ACC112 (cell line): Measurements from ENCODE around the gene KANK3.

Source experiments
- H2AFZ ChIP-seq: fragments of 200-600 bp; sonication (generic); one replicate; pipeline ENCODE4 v1.6.0; 2017; ENCODE audit warnings: antibody characterized with exemption, low read length; ENCODE audit not compliant: unreplicated experiment
- H3K27ac ChIP-seq: fragments of 200-600 bp; sonication (generic); 2 replicates; pipeline ENCODE4 v1.5.1; 2014; ENCODE audit warnings: low read depth, mild to moderate bottlenecking, antibody characterized with exemption, low read length, moderate library complexity
- H3K27me3 ChIP-seq: fragments of 200-600 bp; sonication (generic); 2 replicates; pipeline ENCODE4 v1.6.1; 2014; ENCODE audit warnings: mild to moderate bottlenecking, antibody characterized with exemption, low read length, moderate library complexity, mixed read lengths; ENCODE audit not compliant: insufficient read depth
- H3K36me3 ChIP-seq: fragments of 200-600 bp; sonication (generic); 2 replicates; pipeline ENCODE4 v1.6.1; 2016; ENCODE audit warnings: mild to moderate bottlenecking, antibody characterized with exemption, low read length, moderate library complexity, mixed read lengths; ENCODE audit not compliant: insufficient read depth
- H3K4me1 ChIP-seq: fragments of 200-600 bp; sonication (generic); one replicate; pipeline ENCODE4 v1.6.1; 2016; ENCODE audit warnings: low read length, mixed read lengths; ENCODE audit not compliant: insufficient read depth, unreplicated experiment, control insufficient read depth
- H3K4me3 ChIP-seq: fragments of 200-600 bp; sonication (generic); 2 replicates; pipeline ENCODE4 v1.5.1; 2014; ENCODE audit warnings: mild to moderate bottlenecking, low read depth, low read length
- H3K79me2 ChIP-seq: fragments of 200-600 bp; sonication (generic); one replicate; pipeline ENCODE4 v1.6.0; 2016; ENCODE audit warnings: low read length; ENCODE audit not compliant: control insufficient read depth, unreplicated experiment, insufficient read depth

Gene KANK3

DNA sequence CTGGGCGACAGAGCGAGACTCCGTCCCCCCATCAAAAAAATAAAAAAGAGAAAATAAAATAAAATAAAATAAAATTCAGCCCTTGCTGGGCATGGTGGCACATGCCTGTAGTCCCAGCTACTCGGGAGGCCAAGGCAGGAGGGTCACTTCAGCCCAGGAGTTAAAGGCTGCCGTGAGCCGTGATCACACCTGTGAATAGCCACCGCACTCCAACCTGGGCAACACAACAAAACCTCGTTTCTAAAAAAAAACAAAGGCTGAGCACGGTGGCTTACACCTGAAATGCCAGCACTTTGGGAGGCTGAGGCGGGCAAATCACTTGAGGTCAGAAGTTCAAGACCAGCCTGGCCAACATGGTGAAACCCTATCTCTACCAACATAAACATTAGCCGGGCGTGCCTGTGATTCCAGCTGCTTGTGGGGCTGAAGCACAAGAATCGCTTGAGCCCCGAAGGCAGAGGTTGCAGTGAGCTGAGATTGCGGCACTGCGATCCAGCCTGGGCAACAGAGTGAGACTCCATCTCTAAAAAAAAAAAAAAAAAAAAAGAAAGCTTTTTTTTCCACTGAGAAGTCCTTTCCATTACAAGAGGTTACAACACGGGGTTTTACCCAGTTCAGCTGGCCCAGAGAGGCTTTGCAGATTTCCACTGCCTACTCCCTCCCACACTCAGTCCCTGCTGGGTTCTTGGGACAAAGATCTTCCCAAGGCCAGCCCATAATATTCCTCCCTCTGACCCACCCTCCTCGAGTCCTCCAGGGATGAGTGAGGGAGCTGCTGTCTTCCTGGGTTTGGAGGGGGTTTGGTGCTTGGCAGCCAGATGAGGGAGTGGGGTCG, 27.3 kb upstream of the KANK3 start:
- no peaks in the 10 kb centered on the region for H3K27me3 ChIP-seq
- H2AFZ ChIP-seq = no peak overlapping the region
- peaks cover 20% of the 10 kb centered on the region for H3K4me1 ChIP-seq
- peaks cover 10% of the 10 kb centered on the region for H3K79me2 ChIP-seq
- H3K36me3 ChIP-seq = peaks cover 10% of the 10 kb centered on the region; the same call in 1 of the 2 replicates
- H3K4me3 ChIP-seq = no peak overlapping the region
- H3K27ac ChIP-seq = peak overlapping the region; percentile 23; the same call in 1 of the 2 replicates

DNA sequence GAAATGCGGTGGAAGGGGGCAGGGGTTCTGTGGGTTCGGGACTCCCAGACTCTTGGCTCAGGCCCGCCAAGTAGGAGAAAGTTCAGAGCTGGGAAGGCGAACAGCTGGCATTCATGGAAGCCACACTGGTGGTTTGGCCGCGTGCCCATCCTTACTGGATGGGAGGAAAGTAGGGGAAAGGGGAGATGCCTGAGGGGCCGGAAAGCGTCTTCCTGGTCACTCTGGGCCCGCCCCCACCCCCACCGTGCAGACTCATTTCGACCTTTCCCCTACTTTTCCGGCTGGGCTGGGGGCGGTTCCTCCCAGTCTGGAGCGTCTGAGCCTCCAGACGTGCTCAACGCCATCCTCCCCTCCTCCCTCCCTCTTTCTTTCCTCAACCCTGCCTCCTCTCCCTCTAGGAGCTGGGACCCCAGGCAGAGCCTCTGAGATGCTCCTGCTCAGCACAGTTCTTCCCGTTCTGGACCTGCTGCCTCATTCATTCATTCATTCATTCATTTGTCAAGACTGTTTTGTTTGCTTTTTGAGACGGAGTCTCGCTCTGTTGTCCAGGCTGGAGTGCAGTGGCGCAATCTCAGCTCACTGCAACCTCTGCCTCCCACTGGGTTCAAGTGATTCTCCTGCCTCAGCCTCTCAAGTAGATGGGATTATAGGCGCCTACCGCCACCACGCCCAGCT, 24.4 kb upstream of the KANK3 start:
- Histone ChIP-seq H3K27me3 (no peaks in the 10 kb centered on the region), H3K36me3 (no peaks in the 10 kb centered on the region; the same call in 1 of the 2 replicates), H3K27ac (peak overlapping the region; percentile 67), H3K4me1 (peaks cover 26% of the 10 kb centered on the region), H3K79me2 (peaks cover 18% of the 10 kb centered on the region), H3K4me3 (peak overlapping the region; percentile 72), H2AFZ (no peak overlapping the region)

DNA sequence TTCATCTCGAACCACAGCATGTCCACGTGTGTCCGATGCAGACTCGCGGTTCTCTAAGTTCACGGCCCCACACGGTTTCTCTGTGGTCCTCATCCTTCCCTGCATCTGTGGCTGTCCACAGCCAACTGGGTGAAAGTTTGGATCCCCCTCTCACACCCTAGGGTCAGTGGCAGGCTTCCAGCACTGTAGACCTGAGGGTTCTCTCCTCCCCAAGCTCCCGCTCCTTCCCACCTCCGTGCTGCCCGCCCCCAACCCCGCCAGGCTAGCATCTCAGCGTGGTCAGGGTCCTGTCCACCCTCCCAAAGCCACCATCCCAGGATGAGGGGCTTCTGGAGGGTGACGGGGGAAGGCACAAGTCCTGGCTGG, 23.9 kb upstream of the KANK3 start:
- Histone ChIP-seq H3K4me3 (peak overlapping the region; percentile 72), H3K27ac (peak overlapping the region; percentile 67), H3K27me3 (no peaks in the 10 kb centered on the region)

DNA sequence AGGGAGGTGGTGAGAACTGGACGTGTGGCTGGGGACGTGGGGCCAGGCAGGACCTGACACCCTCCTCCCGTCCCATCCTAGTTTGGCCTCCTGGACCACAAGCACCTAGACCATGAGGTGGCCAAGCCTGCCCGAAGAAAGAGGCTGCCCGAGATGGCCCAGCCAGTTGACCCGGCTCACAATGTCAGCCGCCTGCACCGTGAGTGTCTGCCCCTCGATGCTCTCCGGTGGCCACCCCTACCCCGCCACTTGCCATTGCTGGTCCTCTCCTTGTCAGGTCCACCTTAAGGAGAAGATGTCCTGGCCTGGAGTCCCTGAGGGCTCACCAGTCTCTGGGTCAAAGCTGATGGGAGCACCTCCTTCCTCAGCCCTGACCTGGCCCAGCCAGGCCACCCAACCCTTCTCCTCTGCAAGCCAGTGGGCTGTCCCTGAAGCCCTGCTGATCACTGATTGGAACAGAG, 23.1 kb upstream of the KANK3 start:
- Histone ChIP-seq H3K36me3 (no peaks in the 10 kb centered on the region; the same call in 1 of the 2 replicates), H2AFZ (no peak overlapping the region), H3K27me3 (no peaks in the 10 kb centered on the region), H3K4me1 (peaks cover 33% of the 10 kb centered on the region), H3K27ac (peak overlapping the region; percentile 16; the same call in 1 of the 2 replicates), H3K79me2 (peaks cover 18% of the 10 kb centered on the region), H3K4me3 (peak overlapping the region; percentile 72)

More for the DNA sequence above, 23.9 kb upstream of the KANK3 start:
- Histone ChIP-seq H3K4me1 (peaks cover 30% of the 10 kb centered on the region), H3K79me2 (peaks cover 18% of the 10 kb centered on the region), H2AFZ (no peak overlapping the region), H3K36me3 (no peaks in the 10 kb centered on the region; the same call in 1 of the 2 replicates)

DNA sequence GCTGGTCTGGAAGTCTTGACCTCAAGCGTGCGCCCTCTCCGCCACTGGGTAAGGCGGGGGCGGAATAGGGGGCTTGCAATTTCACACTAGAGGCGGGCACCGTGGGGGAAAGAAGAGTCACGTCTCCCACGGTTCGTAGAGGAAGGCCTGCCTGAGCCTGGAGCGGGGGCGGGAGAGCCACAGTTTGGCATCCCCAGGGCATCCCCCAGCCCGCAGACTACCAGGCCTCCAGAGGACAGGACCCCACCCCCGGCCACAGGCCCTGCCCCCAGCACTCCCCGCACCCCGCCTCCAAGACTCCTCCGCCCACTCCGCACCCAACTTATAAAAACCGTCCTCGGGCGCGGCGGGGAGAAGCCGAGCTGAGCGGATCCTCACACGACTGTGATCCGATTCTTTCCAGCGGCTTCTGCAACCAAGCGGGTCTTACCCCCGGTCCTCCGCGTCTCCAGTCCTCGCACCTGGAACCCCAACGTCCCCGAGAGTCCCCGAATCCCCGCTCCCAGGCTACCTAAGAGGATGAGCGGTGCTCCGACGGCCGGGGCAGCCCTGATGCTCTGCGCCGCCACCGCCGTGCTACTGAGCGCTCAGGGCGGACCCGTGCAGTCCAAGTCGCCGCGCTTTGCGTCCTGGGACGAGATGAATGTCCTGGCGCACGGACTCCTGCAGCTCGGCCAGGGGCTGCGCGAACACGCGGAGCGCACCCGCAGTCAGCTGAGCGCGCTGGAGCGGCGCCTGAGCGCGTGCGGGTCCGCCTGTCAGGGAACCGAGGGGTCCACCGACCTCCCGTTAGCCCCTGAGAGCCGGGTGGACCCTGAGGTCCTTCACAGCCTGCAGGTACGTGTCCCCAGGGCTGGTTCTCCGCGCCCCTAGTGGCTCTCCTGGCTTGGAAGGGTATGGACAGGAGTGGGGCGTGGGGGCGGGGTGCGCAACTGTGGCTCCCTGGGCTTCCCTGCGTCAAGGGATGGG, 21.0 kb upstream of the KANK3 start, which contains the start of gene ANGPTL4:
ANGPTL4 (plus strand) TSS at position 353 of the 969 bp plus-strand sequence; CDS start at position 520, 167 bp downstream.
- Histone ChIP-seq H3K79me2 (peaks cover 18% of the 10 kb centered on the region), H3K27me3 (no peaks in the 10 kb centered on the region), H3K4me3 (peak within 1 kb of the TSS; percentile 98), H3K36me3 (no peaks in the 10 kb centered on the region; the same call in 1 of the 2 replicates), H3K27ac (peak within 1 kb of the TSS; percentile 92), H2AFZ (no peak within 1 kb of the TSS), H3K4me1 (peaks cover 39% of the 10 kb centered on the region)

DNA sequence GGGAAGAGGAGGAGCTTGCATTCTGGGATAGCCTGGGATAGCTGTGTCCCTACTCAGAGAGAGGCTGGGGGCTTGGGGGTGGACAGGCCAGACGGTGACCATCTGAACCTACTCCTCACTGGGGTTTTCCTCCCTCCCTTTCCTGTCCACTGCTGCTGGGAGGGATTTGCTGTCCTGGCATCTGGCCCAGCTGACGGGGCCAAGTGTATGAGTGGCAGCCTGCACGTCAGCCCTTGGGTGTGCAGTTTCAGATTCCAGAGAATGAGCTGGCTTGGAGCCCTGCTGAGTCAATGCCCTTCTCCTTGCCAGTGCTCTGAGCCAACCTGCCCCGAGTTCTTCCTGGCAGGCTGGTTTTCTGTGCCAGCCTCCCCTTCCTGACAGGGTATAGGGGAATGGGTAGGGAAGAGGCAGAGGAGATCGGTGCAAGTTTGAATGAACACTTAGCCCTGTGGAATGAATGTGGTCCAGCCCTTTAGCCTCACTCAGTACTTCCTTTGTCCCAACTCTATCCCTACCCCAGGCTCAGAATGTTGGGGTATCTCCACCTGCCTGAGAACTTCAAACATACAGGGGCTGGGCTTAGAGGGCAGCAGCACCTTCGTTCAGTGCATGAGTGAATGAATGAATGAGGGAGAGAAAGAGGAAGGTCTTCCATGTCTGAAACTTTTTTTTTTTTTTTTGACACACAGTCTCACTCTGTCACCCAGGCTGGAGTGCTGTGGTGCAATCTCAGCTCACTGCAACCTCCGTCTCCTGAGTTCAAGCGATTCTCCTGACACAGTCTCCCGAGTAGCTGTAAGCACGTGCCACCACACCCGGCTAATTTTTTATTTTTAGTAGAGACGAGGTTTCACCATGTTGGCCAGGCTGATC, 19.1 kb upstream of the KANK3 start:
- Histone ChIP-seq H3K4me3 (peak overlapping the region; percentile 55), H3K36me3 (no peaks in the 10 kb centered on the region)

DNA sequence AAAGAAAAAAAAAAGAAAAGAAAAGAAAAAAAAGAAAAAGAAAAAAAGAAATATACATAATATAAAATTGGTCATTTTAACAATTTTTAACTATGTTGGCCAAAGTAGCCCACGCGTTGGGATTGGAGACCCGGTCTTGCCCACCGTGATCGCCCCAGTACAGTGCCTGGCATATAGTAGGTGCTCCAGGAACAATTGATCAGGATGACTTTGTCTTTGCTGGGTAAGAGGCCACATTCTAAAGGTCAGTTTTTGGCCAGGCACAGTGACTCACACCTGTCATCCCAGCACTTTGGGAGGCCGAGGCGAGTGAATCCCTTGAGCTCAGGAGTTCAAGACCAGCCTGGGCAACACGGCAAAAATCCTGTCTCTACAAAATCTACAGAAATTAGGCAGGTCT, 17.1 kb upstream of the KANK3 start:
- H2AFZ ChIP-seq = no peak overlapping the region
- H3K27me3 ChIP-seq = no peaks in the 10 kb centered on the region
- peaks cover 7% of the 10 kb centered on the region for H3K79me2 ChIP-seq
- H3K36me3 ChIP-seq = no peaks in the 10 kb centered on the region
- no peak overlapping the region for H3K4me3 ChIP-seq
- peaks cover 29% of the 10 kb centered on the region for H3K4me1 ChIP-seq
- no peak overlapping the region for H3K27ac ChIP-seq

More for the DNA sequence above, 19.1 kb upstream of the KANK3 start:
- Histone ChIP-seq H3K79me2 (peaks cover 18% of the 10 kb centered on the region), H2AFZ (no peak overlapping the region), H3K27ac (peak overlapping the region; percentile 98), H3K4me1 (peaks cover 27% of the 10 kb centered on the region), H3K27me3 (no peaks in the 10 kb centered on the region)

DNA sequence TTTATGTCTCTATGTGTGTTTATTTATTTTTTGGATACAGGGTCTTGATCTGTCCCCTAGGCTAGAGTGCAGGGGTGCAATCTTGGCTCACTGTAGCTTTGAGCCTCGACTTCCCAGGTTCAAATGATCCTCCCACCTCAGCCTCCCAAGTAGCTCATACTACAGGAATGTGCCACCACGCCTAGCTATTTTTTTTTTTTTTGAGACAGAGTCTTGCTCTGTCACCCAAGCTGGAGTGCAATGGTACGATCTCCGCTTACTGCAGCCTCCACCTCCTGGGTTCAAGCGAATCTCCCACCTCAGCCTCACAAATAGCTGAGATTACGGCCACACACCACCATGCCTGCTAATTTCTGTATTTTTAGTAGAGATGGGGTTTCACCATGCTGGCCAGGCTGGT, 15.9 kb upstream of the KANK3 start:
- Histone ChIP-seq H3K27ac (no peak overlapping the region), H3K36me3 (no peaks in the 10 kb centered on the region), H3K27me3 (no peaks in the 10 kb centered on the region), H2AFZ (no peak overlapping the region), H3K4me3 (no peak overlapping the region), H3K79me2 (no peaks in the 10 kb centered on the region), H3K4me1 (peaks cover 34% of the 10 kb centered on the region)

DNA sequence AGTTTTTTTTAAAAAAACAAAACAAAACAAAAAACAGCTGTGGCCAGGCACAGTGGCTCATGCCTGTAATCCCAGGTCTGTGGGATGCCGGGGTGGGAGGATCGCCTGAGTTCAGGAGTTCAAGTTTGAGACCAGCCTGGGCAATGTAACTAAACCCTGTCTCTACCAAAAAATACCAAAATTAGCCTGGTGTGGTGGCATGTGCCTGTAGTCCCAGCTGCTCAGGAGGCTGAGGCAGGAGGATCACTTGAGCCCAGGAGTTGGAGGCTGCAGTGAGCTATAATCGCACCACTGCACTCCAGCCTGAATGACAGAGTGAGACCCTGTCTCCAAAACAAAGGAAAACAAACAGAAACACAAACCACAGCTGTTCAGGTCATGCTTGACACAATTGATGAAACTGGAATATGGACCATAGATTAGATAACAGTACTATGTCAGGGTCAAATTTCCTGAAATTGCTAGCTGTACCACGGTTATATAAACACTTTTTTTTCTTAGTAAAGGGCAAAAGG, 14.0 kb upstream of the KANK3 start:
- no peak overlapping the region for H3K4me3 ChIP-seq
- peak overlapping the region; percentile 98 for H3K27ac ChIP-seq
- peaks cover 27% of the 10 kb centered on the region for H3K4me1 ChIP-seq
- no peaks in the 10 kb centered on the region for H3K36me3 ChIP-seq
- no peaks in the 10 kb centered on the region for H3K27me3 ChIP-seq
- no peaks in the 10 kb centered on the region for H3K79me2 ChIP-seq
- no peak overlapping the region for H2AFZ ChIP-seq
